ENCODE data around the gene THAP4.
"Not testable (repeated sequence)": the region's sequence is repeated elsewhere in the genome, so short reads cannot be mapped to it uniquely, and the experiment has no call there.

The THAP4 gene

DNA sequence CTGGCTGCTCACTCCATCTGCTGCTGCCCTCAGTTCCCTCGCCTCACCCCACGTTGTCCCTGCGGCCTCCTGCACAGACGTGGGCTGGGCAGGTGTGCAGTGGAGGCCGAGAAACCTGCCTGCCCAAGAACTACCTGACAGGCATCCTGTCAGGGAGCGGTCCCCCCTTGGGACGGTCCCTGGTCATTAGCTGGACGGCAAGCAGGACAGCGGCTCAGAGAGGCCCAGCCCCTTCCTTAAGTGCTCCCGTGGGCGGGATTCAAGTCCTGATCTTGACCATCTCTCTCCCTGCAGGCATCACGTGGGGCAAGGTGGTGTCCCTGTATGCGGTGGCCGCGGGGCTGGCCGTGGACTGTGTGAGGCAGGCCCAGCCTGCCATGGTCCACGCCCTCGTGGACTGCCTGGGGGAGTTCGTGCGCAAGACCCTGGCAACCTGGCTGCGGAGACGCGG is 67.1 kb downstream of the THAP4 start:
- Histone ChIP-seq H3K27ac (no peak overlapping the region), H3K27me3 (replicated peaks) (no peaks in the 10 kb centered on the region), H3K36me3 (replicated peaks) (peaks cover 2% of the 10 kb centered on the region), H3K4me3 (ENCODE audit: low read depth, low read length) (no peak overlapping the region)
- TF ChIP-seq, protein P1, sequence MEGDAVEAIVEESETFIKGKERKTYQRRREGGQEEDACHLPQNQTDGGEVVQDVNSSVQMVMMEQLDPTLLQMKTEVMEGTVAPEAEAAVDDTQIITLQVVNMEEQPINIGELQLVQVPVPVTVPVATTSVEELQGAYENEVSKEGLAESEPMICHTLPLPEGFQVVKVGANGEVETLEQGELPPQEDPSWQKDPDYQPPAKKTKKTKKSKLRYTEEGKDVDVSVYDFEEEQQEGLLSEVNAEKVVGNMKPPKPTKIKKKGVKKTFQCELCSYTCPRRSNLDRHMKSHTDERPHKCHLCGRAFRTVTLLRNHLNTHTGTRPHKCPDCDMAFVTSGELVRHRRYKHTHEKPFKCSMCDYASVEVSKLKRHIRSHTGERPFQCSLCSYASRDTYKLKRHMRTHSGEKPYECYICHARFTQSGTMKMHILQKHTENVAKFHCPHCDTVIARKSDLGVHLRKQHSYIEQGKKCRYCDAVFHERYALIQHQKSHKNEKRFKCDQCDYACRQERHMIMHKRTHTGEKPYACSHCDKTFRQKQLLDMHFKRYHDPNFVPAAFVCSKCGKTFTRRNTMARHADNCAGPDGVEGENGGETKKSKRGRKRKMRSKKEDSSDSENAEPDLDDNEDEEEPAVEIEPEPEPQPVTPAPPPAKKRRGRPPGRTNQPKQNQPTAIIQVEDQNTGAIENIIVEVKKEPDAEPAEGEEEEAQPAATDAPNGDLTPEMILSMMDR (IDR thresholded peaks at IDR 0.05; ENCODE audit: low read depth, low read length, missing control alignments) = no peak
- DNase-seq = no peak
- in situ Hi-C loops (cut with HindIII; ENCODE audit: low pct_ligation_motif_present, low sequenced_read_pairs) = no loop called here

DNA sequence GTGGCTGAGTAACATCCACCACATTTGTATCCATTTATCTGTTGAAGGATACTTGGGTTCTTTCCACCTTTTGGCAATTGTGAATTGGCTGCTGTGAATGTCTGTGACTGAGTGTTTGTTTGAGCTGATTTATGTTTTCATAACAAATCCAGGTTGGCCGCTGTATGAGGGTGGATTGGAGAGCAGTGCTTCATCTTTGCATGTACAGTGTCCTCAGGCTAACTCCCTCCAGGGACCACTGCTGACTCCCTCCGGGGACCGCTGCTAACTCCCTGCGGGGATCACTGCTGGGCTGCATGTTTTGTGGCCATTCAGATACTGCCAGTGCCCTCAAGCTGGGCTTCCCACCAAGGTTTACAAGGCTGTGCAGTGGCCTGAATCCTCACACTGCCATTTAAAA is 68.2 kb downstream of the THAP4 start:
- in situ Hi-C loops (cut with HindIII; ENCODE audit: low pct_ligation_motif_present, low sequenced_read_pairs) = no loop called here
- Histone ChIP-seq H3K4me3 (ENCODE audit: low read depth, low read length) (no peak overlapping the region), H3K27ac (no peak overlapping the region), H3K27me3 (replicated peaks) (no peaks in the 10 kb centered on the region), H3K36me3 (replicated peaks) (peaks cover 2% of the 10 kb centered on the region)
- DNase-seq = no peak
- TF ChIP-seq, protein P1 (IDR thresholded peaks at IDR 0.05; ENCODE audit: low read depth, low read length, missing control alignments) = no peak

DNA sequence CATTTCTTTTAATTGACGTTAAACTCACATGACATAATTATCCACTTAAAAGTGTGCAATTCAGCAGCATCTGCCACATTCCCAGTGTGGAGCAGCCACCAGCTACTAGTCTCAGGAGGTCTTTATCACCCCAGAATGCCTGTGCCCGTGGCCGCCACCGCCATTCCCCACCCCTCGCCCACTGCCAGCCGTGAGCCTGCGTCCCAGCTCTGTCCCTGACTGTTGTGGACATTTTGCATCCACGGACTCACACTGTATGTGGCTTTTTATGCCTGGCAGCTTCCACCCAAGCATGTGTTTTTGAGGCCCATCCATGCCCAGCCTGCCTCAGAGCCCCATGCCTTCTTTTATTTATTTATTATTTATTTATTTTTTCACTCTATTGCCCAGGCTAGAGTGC is 69.2 kb downstream of the THAP4 start:
- DNase-seq = no peak
- TF ChIP-seq, protein P1 (IDR thresholded peaks at IDR 0.05; ENCODE audit: low read depth, low read length, missing control alignments) = no peak
- no peak overlapping the region for H3K27ac ChIP-seq
- no peak overlapping the region for H3K4me3 ChIP-seq (ENCODE audit: low read depth, low read length)
- H3K27me3 ChIP-seq (replicated peaks) = no peaks in the 10 kb centered on the region
- in situ Hi-C loops (cut with HindIII; ENCODE audit: low pct_ligation_motif_present, low sequenced_read_pairs) = no loop called here
- peaks cover 7% of the 10 kb centered on the region for H3K36me3 ChIP-seq (replicated peaks)

DNA sequence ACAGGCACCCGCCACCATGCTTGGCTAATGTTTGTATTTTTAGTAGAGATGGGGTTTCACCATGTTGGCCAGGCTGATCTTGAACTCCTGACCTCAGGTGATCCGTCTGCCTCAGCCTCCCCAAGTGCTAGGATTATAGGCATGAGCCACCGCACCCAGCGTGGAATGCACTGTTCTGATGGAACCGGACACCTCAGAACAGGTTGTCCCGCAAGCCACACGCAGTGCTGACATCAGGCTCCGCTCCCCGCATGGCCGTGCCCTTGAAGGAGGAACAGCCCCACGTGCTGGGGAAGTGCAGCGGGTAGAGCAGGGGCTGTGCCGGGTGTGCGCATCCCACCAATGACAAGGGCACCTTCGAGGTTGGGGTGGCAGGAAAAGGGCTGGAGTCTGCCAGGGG is 69.7 kb downstream of the THAP4 start:
- H3K27me3 ChIP-seq (replicated peaks); in situ Hi-C loops (cut with HindIII; ENCODE audit: low pct_ligation_motif_present, low sequenced_read_pairs); DNase-seq; H3K27ac ChIP-seq; H3K4me3 ChIP-seq (ENCODE audit: low read depth, low read length): not testable (repeated sequence)
- H3K36me3 ChIP-seq (replicated peaks) = peaks cover 12% of the 10 kb centered on the region

DNA sequence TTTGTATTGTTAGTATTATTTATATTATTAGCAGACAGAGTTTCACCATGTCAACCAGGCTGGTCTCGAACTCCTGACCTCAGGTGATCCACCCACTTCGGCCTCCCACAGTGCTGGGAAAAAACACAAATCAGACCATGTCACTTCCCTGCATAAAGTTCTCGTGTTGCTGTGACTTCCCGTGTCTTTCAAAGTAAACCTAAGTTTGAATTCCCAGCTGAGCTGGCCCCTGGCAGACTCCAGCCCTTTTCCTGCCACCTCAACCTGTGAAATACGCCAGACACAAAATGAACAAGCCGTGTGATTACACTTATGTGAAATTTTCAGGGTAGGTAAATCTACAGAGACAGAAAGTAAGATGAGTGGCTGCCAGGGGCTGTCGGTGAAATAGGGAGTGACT is 70.5 kb downstream of the THAP4 start:
- Histone ChIP-seq H3K4me3 (ENCODE audit: low read depth, low read length) (no peak overlapping the region), H3K27me3 (replicated peaks) (no peaks in the 10 kb centered on the region), H3K27ac (no peak overlapping the region), H3K36me3 (replicated peaks) (peaks cover 12% of the 10 kb centered on the region)
- in situ Hi-C loops (cut with HindIII; ENCODE audit: low pct_ligation_motif_present, low sequenced_read_pairs) = no loop called here
- TF ChIP-seq, protein P1 (IDR thresholded peaks at IDR 0.05; ENCODE audit: low read depth, low read length, missing control alignments) = no peak
- DNase-seq = no peak

DNA sequence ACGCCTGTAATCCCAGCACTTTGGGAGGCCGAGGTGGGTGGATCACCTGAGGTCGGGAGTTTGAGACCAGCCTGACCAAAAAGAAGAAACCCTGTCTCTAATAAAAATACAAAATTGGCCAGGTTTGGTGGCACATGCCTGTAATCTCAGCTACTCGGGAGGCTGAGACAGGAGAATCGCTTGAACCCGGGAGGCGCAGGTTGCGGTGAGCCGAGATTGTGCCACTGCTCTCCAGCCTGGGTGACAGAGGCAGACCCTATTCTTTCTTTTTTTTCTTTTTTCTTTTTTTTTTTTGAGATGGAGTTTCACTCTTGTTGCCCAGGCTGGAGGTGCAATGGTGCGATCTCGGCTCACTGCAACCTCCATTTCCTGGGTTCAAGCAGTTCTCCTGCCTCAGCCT is 70.9 kb downstream of the THAP4 start:
- in situ Hi-C loops (cut with HindIII; ENCODE audit: low pct_ligation_motif_present, low sequenced_read_pairs); H3K27me3 ChIP-seq (replicated peaks); H3K4me3 ChIP-seq (ENCODE audit: low read depth, low read length); DNase-seq; H3K27ac ChIP-seq: not testable (repeated sequence)
- H3K36me3 ChIP-seq (replicated peaks) = peaks cover 10% of the 10 kb centered on the region

DNA sequence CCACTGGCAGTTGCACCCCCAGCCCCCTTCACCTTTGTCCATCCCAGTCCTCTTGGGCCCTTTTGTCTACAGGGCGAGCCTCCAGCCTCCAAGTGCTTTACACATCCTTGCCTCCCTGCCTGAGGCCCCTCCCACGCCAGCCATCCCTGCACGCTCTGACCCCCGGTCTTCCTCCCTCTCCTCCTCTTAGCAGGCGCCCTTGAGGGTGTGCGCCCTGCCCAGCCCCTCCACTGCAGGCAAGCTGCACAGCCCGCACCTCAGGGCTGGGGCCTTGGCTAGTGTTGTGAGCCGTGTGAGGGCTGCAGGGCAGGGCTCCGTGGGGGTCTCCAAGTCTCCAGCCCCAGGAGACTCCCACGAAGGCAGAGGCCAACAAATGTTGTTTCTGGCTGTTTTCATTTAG is 71.5 kb downstream of the THAP4 start:
- Histone ChIP-seq H3K4me3 (ENCODE audit: low read depth, low read length) (no peak overlapping the region), H3K27ac (no peak overlapping the region), H3K36me3 (replicated peaks) (peaks cover 10% of the 10 kb centered on the region), H3K27me3 (replicated peaks) (no peaks in the 10 kb centered on the region)
- no peak for DNase-seq
- TF ChIP-seq, protein P1 (IDR thresholded peaks at IDR 0.05; ENCODE audit: low read depth, low read length, missing control alignments) = no peak
- in situ Hi-C loops (cut with HindIII; ENCODE audit: low pct_ligation_motif_present, low sequenced_read_pairs) = no loop called here
